Chondrocyte (in vitro differentiated cells): ENCODE results near the gene FICD. TPM values are rescaled to one million over a fixed set of nuclear protein-coding genes. Genes with fewer than 3 reads are reported as not detected.
A peak's percentile ranks its signal among the peaks of the same experiment; 100 is the strongest.

Experiments used
- DNase-seq: peaks from one replicate; pipeline ENCODE4 v3.0.0; 2021; ENCODE audit warnings: mixed read lengths, low spot score
- H3K27ac Mint-ChIP-seq: one replicate; pipeline ENCODE4 v1.8.0; 2021; ENCODE audit warnings: mild to moderate bottlenecking, moderate library complexity, mixed read lengths; ENCODE audit not compliant: unreplicated experiment
- H3K27me3 Mint-ChIP-seq: 2 replicates; pipeline ENCODE4 v1.8.0; 2021; ENCODE audit warnings: low read depth, mixed read lengths
- H3K36me3 Mint-ChIP-seq: 2 replicates; pipeline ENCODE4 v1.8.0; 2021; ENCODE audit warnings: low read depth, mixed read lengths
- H3K4me1 Mint-ChIP-seq: 2 replicates; pipeline ENCODE4 v1.8.0; 2021; ENCODE audit warnings: low read depth, mild to moderate bottlenecking, mixed read lengths
- H3K4me3 Mint-ChIP-seq: one replicate; pipeline ENCODE4 v1.8.0; 2021; ENCODE audit warnings: mild to moderate bottlenecking, moderate library complexity, mixed read lengths; ENCODE audit not compliant: unreplicated experiment
- H3K9me3 Mint-ChIP-seq: 2 replicates; pipeline ENCODE4 v1.8.0; 2021; ENCODE audit warnings: low read depth, mixed read lengths
- CTCF ChIP-seq: fragments of 200-600 bp; sonication (generic); IDR thresholded peaks from 2 replicates; pipeline ENCODE4 v1.5.0; 2021; ENCODE audit warnings: antibody characterized with exemption, mild to moderate bottlenecking, moderate library complexity
- total RNA-seq: library from RNA; stranded (reverse); gene quantifications from 3 replicates; pipeline ENCODE4 v1.2.1, GENCODE V29; 2021

The FICD gene
- total RNA-seq, 1 donor from 2014 or later, result 7.8 TPM

GRCh38 chr12:108560752-108561719, 46.0 kb downstream of the FICD start, which contains the start of gene SART3:
Gene SART3 (minus strand): TSS chr12:108561173. CDS start chr12:108561154, 19 bp downstream.
- peak within 1 kb of the TSS; percentile 100 for H3K27ac Mint-ChIP-seq
- peak within 1 kb of the TSS; percentile 100 for H3K4me3 Mint-ChIP-seq
- TF ChIP-seq CTCF, result peak; percentile 11
- peaks cover 12% of the 10 kb centered on the region for H3K36me3 Mint-ChIP-seq
- H3K9me3 Mint-ChIP-seq, result no peaks in the 10 kb centered on the region
- DNase-seq, result peak; percentile 93
- H3K27me3 Mint-ChIP-seq, result no peaks in the 10 kb centered on the region
- H3K4me1 Mint-ChIP-seq, result peaks cover 68% of the 10 kb centered on the region

- H3K27me3 Mint-ChIP-seq, result no peaks in the 10 kb centered on the region
- peaks cover 63% of the 10 kb centered on the region for H3K4me1 Mint-ChIP-seq
- H3K4me3 Mint-ChIP-seq, result peak overlapping the region; percentile 100
- DNase-seq, result no peak
- H3K9me3 Mint-ChIP-seq, result no peaks in the 10 kb centered on the region
- peaks cover 15% of the 10 kb centered on the region for H3K36me3 Mint-ChIP-seq
- no peak for TF ChIP-seq CTCF
- H3K27ac Mint-ChIP-seq, result peak overlapping the region; percentile 100
Measured at GRCh38 chr12:108561852-108562347, 46.8 kb downstream of the FICD start.

DNA sequence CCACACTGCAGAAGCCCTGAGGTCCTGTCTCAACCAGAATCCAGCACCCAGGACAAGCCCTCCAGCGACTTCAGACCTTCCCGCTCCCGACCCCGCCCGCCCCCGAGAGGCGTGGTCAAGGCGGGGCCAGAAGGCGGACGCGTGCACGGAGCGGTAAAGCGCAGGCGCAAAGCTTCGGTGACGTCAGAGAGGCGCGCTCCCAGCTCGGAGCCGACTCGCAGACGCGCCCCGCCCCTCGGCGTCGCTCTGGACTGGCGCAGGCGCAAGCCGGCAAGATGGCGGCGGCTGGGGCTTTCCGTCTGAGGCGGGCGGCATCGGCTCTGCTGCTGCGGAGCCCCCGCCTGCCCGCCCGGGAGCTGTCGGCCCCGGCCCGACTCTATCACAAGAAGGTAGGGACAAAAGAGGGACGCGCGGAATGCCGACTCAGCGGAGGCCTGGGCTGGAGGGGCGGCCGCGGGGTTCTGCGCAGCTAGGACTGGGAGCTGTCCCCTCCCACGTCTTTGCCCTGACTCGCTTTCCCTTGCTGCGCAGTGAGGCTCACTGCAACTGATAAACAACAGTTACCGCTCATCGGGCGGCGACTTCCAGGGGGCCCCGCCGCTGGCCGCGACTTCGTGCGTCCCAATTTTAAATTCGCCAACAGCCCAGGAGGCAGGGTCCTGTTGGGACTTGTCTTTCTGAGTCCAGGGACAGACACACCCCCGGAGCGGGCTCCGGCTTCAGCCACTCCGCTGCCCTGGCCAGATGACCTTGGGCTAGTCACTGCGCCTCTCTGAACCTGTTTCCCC, 47.5 kb downstream of the FICD start, which contains the start of gene ISCU:
Gene ISCU (plus strand): TSS at position 249 of the 788 bp plus-strand sequence. CDS start 27 bp downstream, at position 276.
- Mint-ChIP-seq H3K4me1 (peaks cover 62% of the 10 kb centered on the region), H3K27me3 (no peaks in the 10 kb centered on the region), H3K4me3 (peak within 1 kb of the TSS; percentile 100), H3K36me3 (peaks cover 22% of the 10 kb centered on the region), H3K27ac (peak within 1 kb of the TSS; percentile 100), H3K9me3 (no peaks in the 10 kb centered on the region)
- no peak for TF ChIP-seq CTCF
- peak; percentile 99 for DNase-seq

- Mint-ChIP-seq H3K4me3 (peak overlapping the region; percentile 100), H3K27me3 (no peaks in the 10 kb centered on the region), H3K36me3 (peaks cover 24% of the 10 kb centered on the region), H3K9me3 (no peaks in the 10 kb centered on the region), H3K27ac (peak overlapping the region; percentile 97), H3K4me1 (peaks cover 57% of the 10 kb centered on the region)
- TF ChIP-seq CTCF, result peak; percentile 96
- DNase-seq, result no peak
Measured at GRCh38 chr12:108563136-108563803, 48.2 kb downstream of the FICD start.
